SK-N-MC (cell line): ENCODE measurements around the gene ZNF563.
"Not testable (repeated sequence)": the region's sequence is repeated elsewhere in the genome, so short reads cannot be mapped to it uniquely, and the experiment has no call there.

Experiments used
- DNase-seq: peaks from one replicate; pipeline ENCODE4 v3.0.0-alpha.2; 2011; ENCODE audit warnings: low read depth, low spot score
- H3K27ac ChIP-seq: fragments of 200-600 bp; sonication (generic); 2 replicates; pipeline ENCODE4 v1.5.1; 2016; ENCODE audit warnings: mixed run types
- H3K36me3 ChIP-seq: fragments of 200-600 bp; sonication (generic); 2 replicates; pipeline ENCODE4 v1.6.1; 2017; ENCODE audit warnings: antibody characterized with exemption, low read length, mixed read lengths; ENCODE audit not compliant: insufficient read depth
- H3K4me3 ChIP-seq: fragments of 200-600 bp; sonication (generic); 2 replicates; pipeline ENCODE4 v1.5.1; 2016
- H3K9ac ChIP-seq: fragments of 200-600 bp; sonication (generic); 2 replicates; pipeline ENCODE4 v1.8.0; 2017; ENCODE audit warnings: mixed run types, mixed read lengths; ENCODE audit not compliant: insufficient read length
- H3K9me3 ChIP-seq: fragments of 200-600 bp; sonication (generic); 2 replicates; pipeline ENCODE4 v1.6.1; 2017; ENCODE audit warnings: low read depth, mild to moderate bottlenecking, antibody characterized with exemption, low read length, moderate library complexity, mixed read lengths
- EZH2 ChIP-seq: fragments of 200-600 bp; sonication (generic); IDR thresholded peaks from one replicate; pipeline ENCODE4 v1.6.1; 2017; ENCODE audit warnings: antibody characterized with exemption
- FOXP2 ChIP-seq: optimal IDR thresholded peaks from 2 replicates; pipeline ENCODE3; 2011; ENCODE audit warnings: mild to moderate bottlenecking, moderate library complexity; ENCODE audit not compliant: insufficient read depth; ENCODE audit errors: extremely low read length, control extremely low read depth
- POLR2AphosphoS5 ChIP-seq: IDR thresholded peaks from 2 replicates; pipeline ENCODE4 v1.6.1; 2012; ENCODE audit warnings: mild to moderate bottlenecking, low read depth, low read length, borderline replicate concordance

The ZNF563 gene

GRCh38 chr19:12333162-12334159 lies at the start of gene ZNF563:
ZNF563 (minus strand) TSS chr19:12333633; CDS start chr19:12333482, 151 bp downstream.
- no peaks in the 10 kb centered on the region for H3K36me3 ChIP-seq
- peak within 1 kb of the TSS; percentile 62 for H3K4me3 ChIP-seq
- TF ChIP-seq FOXP2 (no peak), EZH2 (no peak), POLR2AphosphoS5 (no peak)
- no peak within 1 kb of the TSS for H3K27ac ChIP-seq
- no peak within 1 kb of the TSS for H3K9ac ChIP-seq
- DNase-seq: no peak
- H3K9me3 ChIP-seq: no peaks in the 10 kb centered on the region

- Histone ChIP-seq H3K36me3 (no peaks in the 10 kb centered on the region), H3K4me3 (no peak overlapping the region), H3K9me3 (no peaks in the 10 kb centered on the region), H3K9ac (no peak overlapping the region), H3K27ac (no peak overlapping the region)
- TF ChIP-seq POLR2AphosphoS5: no peak
- no peak for TF ChIP-seq EZH2
- no peak for TF ChIP-seq FOXP2
- DNase-seq: no peak
Measured at GRCh38 chr19:12380444-12380737, 47.0 kb upstream of the ZNF563 start.

- Histone ChIP-seq H3K4me3 (no peak overlapping the region), H3K36me3 (no peaks in the 10 kb centered on the region), H3K27ac (no peak overlapping the region), H3K9me3 (no peaks in the 10 kb centered on the region), H3K9ac (no peak overlapping the region)
- no peak for DNase-seq
- no peak for TF ChIP-seq EZH2
- TF ChIP-seq POLR2AphosphoS5: no peak
- TF ChIP-seq FOXP2: no peak
Measured at GRCh38 chr19:12379732-12380443, 46.5 kb upstream of the ZNF563 start.

GRCh38 chr19:12374026-12374425 lies 40.6 kb upstream of the ZNF563 start:
- no peak for DNase-seq
- no peak overlapping the region for H3K9ac ChIP-seq
- H3K27ac ChIP-seq: no peak overlapping the region
- no peak overlapping the region for H3K4me3 ChIP-seq
- no peaks in the 10 kb centered on the region for H3K9me3 ChIP-seq
- TF ChIP-seq FOXP2: no peak
- no peak for TF ChIP-seq EZH2
- no peak for TF ChIP-seq POLR2AphosphoS5
- no peaks in the 10 kb centered on the region for H3K36me3 ChIP-seq

- H3K27ac ChIP-seq: no peak within 1 kb of the TSS
- no peak within 1 kb of the TSS for H3K9ac ChIP-seq
- 0 out of 2 replicates have a peak within 1 kb of the TSS, but pooled peaks have one; percentile 1 for H3K4me3 ChIP-seq
- DNase-seq: no peak
- H3K9me3 ChIP-seq: no peaks in the 10 kb centered on the region
- no peak for TF ChIP-seq POLR2AphosphoS5
- TF ChIP-seq FOXP2: no peak
- TF ChIP-seq EZH2: no peak
- no peaks in the 10 kb centered on the region for H3K36me3 ChIP-seq
Measured at GRCh38 chr19:12365236-12366162, 32.1 kb upstream of the ZNF563 start, which contains the start of gene ZNF442. ZNF442 (minus strand) TSS chr19:12365683; CDS start chr19:12363631, 2,052 bp downstream.

- H3K36me3 ChIP-seq: no peaks in the 10 kb centered on the region
- H3K27ac ChIP-seq: no peak overlapping the region
- H3K4me3 ChIP-seq: no peak overlapping the region
- H3K9me3 ChIP-seq: no peaks in the 10 kb centered on the region
- no peak for DNase-seq
- TF ChIP-seq FOXP2 (no peak), EZH2 (no peak), POLR2AphosphoS5 (no peak)
- H3K9ac ChIP-seq: no peak overlapping the region
Measured at GRCh38 chr19:12364391-12365235, 31.2 kb upstream of the ZNF563 start.

GRCh38 chr19:12362236-12362635 lies 28.8 kb upstream of the ZNF563 start:
- H3K9me3 ChIP-seq, H3K36me3 ChIP-seq, H3K27ac ChIP-seq, H3K9ac ChIP-seq, H3K4me3 ChIP-seq, DNase-seq: not testable (repeated sequence)
